ENCODE results near the gene APOE.

The APOE gene

GRCh38 chr19:44948237-44948636 lies 42.6 kb downstream of the APOE start:
- no peak overlapping the region for H3K27ac ChIP-seq
- DNase-seq (ENCODE audit: low read depth, low spot score): no peak

DNA sequence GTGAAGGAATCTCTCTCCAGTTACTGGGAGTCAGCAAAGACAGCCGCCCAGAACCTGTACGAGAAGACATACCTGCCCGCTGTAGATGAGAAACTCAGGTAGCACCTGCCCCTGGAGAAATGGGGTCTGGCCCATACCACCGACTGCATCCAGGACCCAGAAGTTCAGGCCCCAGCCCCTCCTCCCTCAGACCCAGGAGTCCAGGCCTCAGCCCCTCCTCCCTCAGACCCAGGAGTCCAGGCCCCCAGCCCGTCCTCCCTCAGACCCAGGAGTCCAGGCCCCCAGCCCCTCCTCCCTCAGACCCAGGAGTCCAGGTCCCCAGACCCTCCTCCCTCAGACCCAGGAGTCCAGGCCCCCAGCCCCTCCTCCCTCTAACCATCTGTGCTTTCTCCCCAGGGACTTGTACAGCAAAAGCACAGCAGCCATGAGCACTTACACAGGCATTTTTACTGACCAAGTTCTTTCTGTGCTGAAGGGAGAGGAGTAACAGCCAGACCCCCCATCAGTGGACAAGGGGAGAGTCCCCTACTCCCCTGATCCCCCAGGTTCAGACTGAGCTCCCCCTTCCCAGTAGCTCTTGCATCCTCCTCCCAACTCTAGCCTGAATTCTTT lies 43.3 kb downstream of the APOE start:
- H3K27ac ChIP-seq: no peak overlapping the region
- no peak for DNase-seq (ENCODE audit: low read depth, low spot score)

DNA sequence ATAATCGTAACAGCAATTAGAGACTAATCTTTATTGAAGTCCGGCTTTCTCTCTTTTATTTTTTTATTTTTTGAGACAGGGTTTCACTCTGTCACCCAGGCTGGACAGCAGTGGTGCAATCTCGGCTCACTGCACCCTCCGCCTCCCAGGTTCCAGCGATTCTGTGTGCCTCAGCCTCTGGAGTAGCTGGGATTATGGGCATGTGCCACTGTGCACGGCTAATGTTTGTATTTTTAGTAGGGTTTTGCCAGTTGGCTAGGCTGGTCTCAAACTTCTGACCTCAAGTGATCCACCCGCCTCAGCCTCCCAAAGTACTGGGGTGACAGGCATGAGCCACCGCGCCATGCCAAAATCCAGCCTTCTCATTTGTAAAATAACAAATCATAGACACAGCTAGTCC lies 44.0 kb downstream of the APOE start:
- no peak for DNase-seq (ENCODE audit: low read depth, low spot score)
- H3K27ac ChIP-seq: no peak overlapping the region

DNA sequence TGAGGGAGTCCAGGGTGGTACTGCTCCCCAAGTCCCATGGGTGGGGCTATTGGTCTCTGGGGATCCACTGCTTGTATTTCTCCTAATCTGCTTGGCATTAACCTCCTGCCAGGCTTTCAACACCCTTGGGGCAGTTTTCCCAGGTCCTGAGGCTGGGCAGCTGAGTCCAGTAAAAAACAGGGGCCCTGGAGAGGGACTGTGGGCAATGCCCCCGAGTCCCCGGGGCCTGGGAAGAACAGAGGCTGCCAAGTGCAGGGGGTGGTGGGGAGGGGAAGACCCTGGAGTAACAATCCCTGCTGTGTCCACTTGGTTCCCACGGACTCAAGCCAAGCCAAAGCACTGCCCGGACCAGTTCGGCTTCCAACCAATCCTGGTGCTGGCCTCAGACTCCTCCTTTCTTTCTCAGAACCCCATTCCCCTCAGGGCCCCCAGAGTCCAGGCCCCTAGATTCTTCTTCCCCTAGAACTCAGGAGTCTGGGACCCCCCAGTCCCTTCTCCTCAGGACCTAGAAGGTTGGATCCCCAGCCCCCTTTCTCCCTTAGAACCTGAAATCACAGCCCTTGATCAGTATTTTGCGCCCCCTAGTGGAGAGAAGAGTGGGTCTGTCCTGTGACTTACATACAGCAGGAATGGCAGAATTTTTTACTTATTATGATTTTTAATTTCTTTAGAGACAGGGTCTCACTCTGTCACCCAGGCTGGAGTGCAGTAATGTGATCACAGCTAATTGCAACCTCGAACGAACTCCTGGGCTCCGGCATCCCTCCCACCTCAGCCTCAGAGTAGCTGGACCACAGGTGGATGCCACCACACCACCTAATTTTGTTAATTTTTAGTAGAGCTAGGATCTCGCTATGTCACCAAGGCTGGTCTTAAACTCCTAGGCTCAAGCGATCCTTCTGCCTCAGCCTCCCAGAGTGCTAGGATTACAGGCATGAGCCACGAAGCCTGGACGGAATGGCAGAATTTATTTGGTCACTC lies 45.9 kb downstream of the APOE start:
- no peak for DNase-seq (ENCODE audit: low read depth, low spot score)
- no peak overlapping the region for H3K27ac ChIP-seq

GRCh38 chr19:44954278-44954648 lies 48.7 kb downstream of the APOE start:
- peak overlapping the region; percentile 92 for H3K27ac ChIP-seq
- DNase-seq (ENCODE audit: low read depth, low spot score): no peak

DNA sequence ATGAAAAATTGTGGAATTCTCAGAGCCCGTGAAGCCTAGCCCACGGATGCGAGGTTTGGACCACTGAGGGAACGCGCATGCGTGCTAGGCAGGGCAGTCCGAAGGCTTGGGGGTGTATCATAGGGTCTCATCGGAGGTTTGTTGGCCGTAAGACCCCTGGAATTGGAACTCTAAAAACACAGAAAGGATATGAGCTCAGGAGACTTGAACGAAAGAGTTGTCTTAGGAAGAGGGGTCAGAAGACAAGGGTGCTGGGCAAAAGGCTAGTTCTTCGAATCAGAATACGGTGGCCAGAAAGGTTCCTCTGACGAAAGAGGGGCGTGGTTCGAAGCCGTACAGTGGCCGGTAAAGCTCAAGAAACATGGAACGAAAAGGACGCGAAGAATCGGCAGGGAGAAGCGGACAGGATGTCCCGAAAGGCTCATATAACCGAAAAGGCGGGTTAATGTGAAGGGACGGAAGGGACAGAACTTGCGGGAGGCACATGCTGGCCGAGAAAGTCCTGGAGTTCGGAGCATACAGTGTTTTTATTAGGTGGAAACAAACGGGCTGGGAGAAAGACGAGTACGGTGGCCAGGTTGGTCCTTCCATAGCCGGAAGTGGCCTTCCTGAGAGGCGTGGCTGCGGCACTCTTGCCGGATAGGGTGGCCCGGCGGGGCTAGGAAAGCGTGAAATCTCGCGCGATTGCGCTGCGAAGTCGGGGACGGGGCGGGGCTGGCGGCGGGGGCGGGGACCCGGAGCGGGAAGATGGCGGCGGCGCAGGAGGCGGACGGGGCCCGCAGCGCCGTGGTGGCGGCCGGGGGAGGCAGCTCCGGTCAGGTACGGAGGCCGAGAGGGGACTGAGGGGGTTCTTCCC lies 49.3 kb downstream of the APOE start, which contains the start of gene CLPTM1:
TSS of gene CLPTM1 (plus strand) at position 732 of the 856 bp plus-strand sequence. CDS start at position 748, 16 bp downstream.
- H3K27ac ChIP-seq: peak within 1 kb of the TSS; percentile 92
- peak; percentile 88 for DNase-seq (ENCODE audit: low read depth, low spot score)

- no peak for DNase-seq (ENCODE audit: low read depth, low spot score)
- H3K27ac ChIP-seq: peak overlapping the region; percentile 92
These were observed 50.2 kb downstream of the APOE start for GRCh38 chr19:44955505-44956439.

- no peak for DNase-seq (ENCODE audit: low read depth, low spot score)
- no peak overlapping the region for H3K27ac ChIP-seq
These were observed 51.9 kb downstream of the APOE start for GRCh38 chr19:44957526-44957925.

- H3K27ac ChIP-seq: no peak overlapping the region
- DNase-seq (ENCODE audit: low read depth, low spot score): no peak
These were observed 52.5 kb downstream of the APOE start for GRCh38 chr19:44958090-44958489.

Data from epithelial cell of prostate (primary cell).